Hematopoietic multipotent progenitor cell treated with erythropoietin and hydrocortisone succinate and interleukin-3 and kit ligand, for 8 days (in vitro differentiated cells): ENCODE results near the gene RNU1-2.
A peak's percentile ranks its signal among the peaks of the same experiment; 100 is the strongest.
"Not testable (repeated sequence)": the region's sequence is repeated elsewhere in the genome, so short reads cannot be mapped to it uniquely, and the experiment has no call there.

Source experiments
- DNase-seq: peaks from one replicate; pipeline ENCODE4 v3.0.0-alpha.2; 2015

The RNU1-2 gene

GRCh38 chr1:16911851-16912721 is 16.3 kb downstream of the RNU1-2 start:
- DNase-seq, result not testable (repeated sequence)

- DNase-seq, result not testable (repeated sequence)
Observed at GRCh38 chr1:16912742-16913141, 17.0 kb downstream of the RNU1-2 start.

- no peak for DNase-seq
Observed at GRCh38 chr1:16913181-16913832, 17.5 kb downstream of the RNU1-2 start.

- peak; percentile 88 for DNase-seq
Observed at GRCh38 chr1:16913833-16914662, 18.3 kb downstream of the RNU1-2 start.

- not testable (repeated sequence) for DNase-seq
Observed at GRCh38 chr1:16914928-16915626, 19.3 kb downstream of the RNU1-2 start.

GRCh38 chr1:16915627-16915973 is 19.8 kb downstream of the RNU1-2 start:
- DNase-seq, result no peak

GRCh38 chr1:16916036-16916880 is 20.5 kb downstream of the RNU1-2 start:
- not testable (repeated sequence) for DNase-seq

GRCh38 chr1:16918371-16918770 is 22.6 kb downstream of the RNU1-2 start:
- no peak for DNase-seq

- DNase-seq, result not testable (repeated sequence)
Observed at GRCh38 chr1:16918936-16919665, 23.3 kb downstream of the RNU1-2 start.

GRCh38 chr1:16920951-16921350 is 25.2 kb downstream of the RNU1-2 start:
- no peak for DNase-seq

- DNase-seq, result no peak
Observed at GRCh38 chr1:16921391-16922185, 25.8 kb downstream of the RNU1-2 start, which contains the start of gene CROCC. CROCC (plus strand) TSS chr1:16921931; CDS start chr1:16922019, 88 bp downstream.

- no peak for DNase-seq
Observed at GRCh38 chr1:16922466-16922865, 26.7 kb downstream of the RNU1-2 start.

GRCh38 chr1:16922885-16923431 is 27.2 kb downstream of the RNU1-2 start:
- DNase-seq, result no peak

- no peak for DNase-seq
Observed at GRCh38 chr1:16924216-16924918, 28.6 kb downstream of the RNU1-2 start.

- no peak for DNase-seq
Observed at GRCh38 chr1:16924919-16925477, 29.2 kb downstream of the RNU1-2 start.

GRCh38 chr1:16925635-16926490 is 30.1 kb downstream of the RNU1-2 start:
- DNase-seq, result no peak

- no peak for DNase-seq
Observed at GRCh38 chr1:16926491-16927073, 30.8 kb downstream of the RNU1-2 start.
